COLO668 (cell line): Measurements from ENCODE around the gene CLTCL1.

Experiments
- DNase-seq: peaks from one replicate; lab custom pipeline; 2025; ENCODE audit not compliant: unreplicated experiment; lab: John Stamatoyannopoulos, UW

Gene CLTCL1

DNA sequence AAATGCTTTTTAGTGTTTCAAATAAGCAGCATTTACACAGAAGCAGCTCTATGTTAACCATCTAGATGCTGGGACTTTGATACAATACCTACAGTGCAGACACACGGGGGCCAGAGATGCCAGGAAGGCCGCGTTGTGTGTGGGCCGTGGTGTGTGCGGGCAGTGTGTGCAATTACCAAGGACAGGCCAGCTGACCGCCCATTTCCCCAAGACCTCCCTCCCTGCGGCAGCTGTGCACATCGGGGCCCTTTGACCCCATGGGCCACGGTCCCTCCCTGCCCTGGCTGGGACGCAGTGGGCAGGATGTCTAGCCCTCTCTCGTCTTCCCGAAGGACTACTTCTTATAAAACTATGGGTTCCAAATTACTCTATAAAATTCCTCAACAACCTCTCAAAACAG lies 38.4 kb downstream of the CLTCL1 start:
- no peak for DNase-seq

- no peak for DNase-seq
These were observed 46.7 kb downstream of the CLTCL1 start for GRCh38 chr22:19244600-19245352.

DNA sequence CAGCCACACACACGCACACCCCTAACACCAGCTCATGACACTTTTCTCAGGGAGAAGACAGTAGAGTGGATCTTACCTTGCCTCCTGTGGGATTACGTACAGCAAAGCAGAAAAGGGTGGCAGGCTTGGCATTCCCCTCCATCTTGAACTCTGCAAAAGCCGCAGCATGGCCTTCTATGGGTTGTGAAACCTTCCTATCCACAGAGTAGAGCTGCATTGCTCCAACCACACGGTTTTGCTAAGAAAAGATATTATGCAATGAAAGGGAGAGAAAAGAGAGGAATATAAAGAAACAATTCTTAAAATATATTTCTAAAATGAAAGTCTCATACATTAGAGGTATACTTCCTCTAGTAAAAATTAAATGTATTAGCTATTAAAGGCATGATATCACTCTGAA lies 48.8 kb downstream of the CLTCL1 start:
- no peak for DNase-seq

- no peak for DNase-seq
These were observed 50.0 kb downstream of the CLTCL1 start for GRCh38 chr22:19241593-19241906.

GRCh38 chr22:19240813-19241592 lies 50.5 kb downstream of the CLTCL1 start:
- no peak for DNase-seq

DNA sequence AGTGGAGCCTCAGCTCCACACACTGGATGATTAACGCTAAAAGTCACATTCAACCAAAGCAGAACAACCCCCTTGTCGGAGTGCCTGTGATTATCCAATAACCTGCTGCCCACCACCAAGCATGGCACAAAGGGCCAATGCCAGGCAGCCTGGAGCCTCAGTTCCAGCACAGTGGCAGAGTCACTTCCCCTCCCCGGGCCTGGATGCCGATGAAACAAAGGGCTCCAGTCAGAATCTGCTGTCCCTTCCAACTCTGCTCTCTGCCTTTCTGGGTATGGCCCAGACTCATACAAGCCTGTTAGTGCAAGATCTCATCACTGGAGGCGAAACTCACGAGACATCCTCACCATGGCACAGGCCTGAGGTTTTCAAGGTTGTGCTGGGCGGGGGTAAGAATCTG lies 52.1 kb downstream of the CLTCL1 start:
- DNase-seq: no peak

DNA sequence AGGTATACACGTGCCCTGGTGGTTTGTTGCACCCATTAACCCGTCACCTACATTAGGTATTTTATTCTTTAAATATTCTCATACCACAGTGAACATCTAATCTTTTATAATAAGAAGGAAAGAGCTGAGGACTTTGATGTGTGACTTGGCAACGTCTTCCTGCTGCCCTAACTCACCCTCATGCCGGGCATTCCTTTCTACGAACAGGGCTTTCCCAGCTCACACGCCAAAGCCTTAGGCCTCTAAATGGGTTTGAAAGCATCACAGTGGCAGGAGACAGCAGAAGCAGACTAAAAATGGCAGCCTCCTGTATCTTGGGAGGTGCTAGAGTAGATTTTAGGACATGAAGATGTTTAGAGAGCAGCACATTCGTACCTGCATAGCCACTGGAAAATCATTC lies 52.6 kb downstream of the CLTCL1 start:
- no peak for DNase-seq

GRCh38 chr22:19235874-19236273 lies 55.6 kb downstream of the CLTCL1 start:
- no peak for DNase-seq

DNA sequence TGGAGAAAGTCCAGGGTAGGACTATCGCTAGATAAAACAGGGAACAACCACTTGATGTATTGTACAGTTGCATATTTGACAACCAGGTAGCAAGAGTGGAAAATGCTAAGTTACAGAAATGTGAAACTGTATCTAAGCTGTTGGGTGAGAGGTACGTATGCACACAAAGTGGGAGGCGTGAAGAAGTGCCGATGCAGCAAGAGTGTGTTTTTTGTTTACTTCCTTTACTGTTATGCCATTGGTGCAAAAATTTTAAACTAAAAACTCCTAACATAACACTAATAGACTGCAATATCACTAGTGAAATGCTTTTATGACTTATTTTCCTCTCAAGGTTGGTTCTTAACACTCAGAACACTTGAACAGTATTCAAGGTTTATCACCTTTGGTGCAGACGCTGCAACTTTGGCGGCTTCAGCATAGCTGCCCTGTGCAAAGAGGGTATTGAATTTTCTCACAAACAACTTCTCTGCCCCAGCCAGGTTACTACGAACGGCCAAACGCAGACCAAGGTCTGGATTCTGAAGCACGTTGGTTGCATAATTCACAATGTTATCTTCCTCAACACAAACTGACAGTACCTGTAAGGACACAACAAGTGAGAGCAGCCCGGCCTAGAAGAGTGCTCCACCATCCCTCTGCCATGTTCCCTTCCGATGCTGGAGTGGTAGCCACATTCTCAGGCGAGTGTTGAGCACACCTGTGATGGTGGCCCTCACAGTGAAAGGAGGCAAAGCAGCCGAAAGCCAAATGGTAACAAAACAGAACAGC lies 57.2 kb downstream of the CLTCL1 start:
- no peak for DNase-seq

DNA sequence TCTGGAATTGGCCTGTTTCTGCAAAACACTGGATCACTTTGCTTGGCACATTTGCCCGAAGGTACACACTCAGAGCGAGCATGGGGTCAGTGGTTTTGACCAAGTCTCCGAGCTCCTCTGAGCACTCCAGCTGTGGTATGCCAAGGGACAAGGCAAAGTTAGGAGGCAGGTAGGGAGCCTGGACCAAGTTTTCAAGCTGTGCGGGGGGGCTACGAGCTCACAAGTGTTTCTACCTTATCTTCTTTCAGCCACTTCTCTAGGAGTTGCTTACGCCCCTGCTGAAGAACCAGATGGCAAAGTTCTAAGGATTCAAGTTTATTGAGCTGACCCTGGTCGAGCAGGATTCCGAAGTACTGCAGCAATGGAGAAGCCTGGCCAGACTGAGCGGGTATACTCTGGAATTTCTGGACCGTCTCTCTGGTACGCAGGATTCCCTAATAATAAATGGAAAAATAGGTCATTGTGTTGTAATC lies 58.3 kb downstream of the CLTCL1 start:
- no peak for DNase-seq

DNA sequence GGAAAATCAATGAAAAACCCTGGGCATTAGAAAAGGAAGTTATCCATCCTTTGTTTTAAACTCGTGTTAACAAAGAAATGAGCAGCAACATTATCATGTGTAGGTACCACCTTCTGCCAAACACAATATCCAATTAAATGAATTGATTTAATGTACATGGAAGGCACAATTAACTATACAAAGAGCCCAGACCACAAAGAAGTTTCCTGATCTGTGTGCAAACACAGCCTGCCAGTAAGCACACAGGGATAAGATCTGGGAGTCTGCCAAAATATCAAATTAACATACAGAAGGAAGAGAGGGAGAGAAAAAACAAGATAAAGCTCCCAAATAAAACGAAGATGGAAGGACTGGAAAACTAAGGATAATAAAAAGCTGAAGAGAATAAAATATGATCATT lies 58.9 kb downstream of the CLTCL1 start:
- peak; percentile 6 for DNase-seq

DNA sequence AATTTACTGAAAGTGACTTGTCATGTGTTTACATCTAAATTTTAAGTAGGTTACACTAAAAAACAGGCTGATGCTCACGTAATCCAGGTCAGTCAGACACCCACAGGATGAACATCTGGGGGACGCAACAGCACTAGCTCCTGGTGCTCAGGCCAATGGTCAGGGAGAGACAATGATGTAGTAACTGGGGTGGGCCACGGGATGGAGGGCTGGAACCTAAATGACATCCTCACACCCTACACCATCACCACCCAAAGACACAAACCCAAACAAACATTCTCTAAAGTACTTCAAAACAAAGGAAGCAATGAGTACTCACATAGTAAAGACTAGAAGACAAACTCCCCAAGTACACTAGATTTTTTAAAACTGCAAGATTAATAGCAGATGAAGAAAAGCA lies 59.5 kb downstream of the CLTCL1 start:
- DNase-seq: no peak

DNA sequence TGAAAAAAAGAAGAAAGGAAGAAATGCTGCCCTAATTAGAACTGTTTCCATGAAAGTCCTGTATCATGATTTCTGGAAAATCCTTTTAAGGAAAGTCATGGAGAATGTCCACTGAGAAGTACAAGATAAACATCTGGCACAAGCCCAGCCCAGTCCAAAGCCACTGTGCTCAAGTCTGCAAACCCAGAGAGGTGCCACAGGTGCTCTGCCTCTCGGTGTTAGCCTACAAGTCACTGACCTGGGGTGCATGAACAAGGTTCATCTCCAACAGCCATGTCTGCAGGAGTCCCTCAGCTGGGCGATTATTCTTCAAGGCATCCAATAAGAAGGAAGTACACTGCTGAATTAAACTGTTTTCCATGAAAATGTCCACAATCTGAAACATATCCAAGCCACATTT lies 61.9 kb downstream of the CLTCL1 start:
- no peak for DNase-seq

- no peak for DNase-seq
These were observed 63.3 kb downstream of the CLTCL1 start for GRCh38 chr22:19228179-19228578.

- DNase-seq: no peak
These were observed 65.1 kb downstream of the CLTCL1 start for GRCh38 chr22:19226428-19226827.

- DNase-seq: no peak
These were observed 66.0 kb downstream of the CLTCL1 start for GRCh38 chr22:19225560-19225959.

DNA sequence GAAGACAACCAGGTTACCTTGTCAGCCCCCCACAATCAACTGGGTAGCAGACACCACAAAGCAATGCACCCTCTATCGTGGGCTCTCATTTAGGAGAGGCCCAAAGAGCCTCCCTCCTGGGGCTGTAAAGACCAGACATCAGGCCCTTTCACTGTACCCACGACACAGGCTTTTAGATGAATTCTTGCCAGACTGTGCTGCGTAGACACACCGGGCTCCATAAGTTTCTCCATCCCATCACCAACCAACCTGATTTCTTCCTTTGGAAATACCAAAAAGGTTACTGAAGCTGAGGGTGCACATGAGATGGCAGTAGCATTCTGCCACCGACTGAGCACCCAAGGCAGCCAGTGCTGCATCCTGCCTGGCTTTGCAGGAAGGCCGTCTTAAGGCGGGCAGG lies 66.5 kb downstream of the CLTCL1 start:
- DNase-seq: no peak

GRCh38 chr22:19224557-19224956 lies 67.0 kb downstream of the CLTCL1 start:
- DNase-seq: no peak

GRCh38 chr22:19223617-19224016 lies 67.9 kb downstream of the CLTCL1 start:
- DNase-seq: no peak

- DNase-seq: no peak
These were observed 68.4 kb downstream of the CLTCL1 start for GRCh38 chr22:19223110-19223509.

- no peak for DNase-seq
These were observed 69.1 kb downstream of the CLTCL1 start for GRCh38 chr22:19222242-19223005.
